Renal cortical epithelial cell (primary cell): ENCODE data around the gene MTMR11. TPM values are rescaled to one million over a fixed set of nuclear protein-coding genes. Genes with fewer than 3 reads are reported as not detected.
"Not testable (repeated sequence)": the region's sequence is repeated elsewhere in the genome, so short reads cannot be mapped to it uniquely, and the experiment has no call there.

Experiments used
- DNase-seq: peaks from one replicate; pipeline ENCODE4 v3.0.0-alpha.2; 2011; ENCODE audit warnings: low read depth
- total RNA-seq: library from RNA; depleted of rRNA; stranded (reverse); fragments of >200 nt; gene quantifications from 2 replicates; pipeline ENCODE4 v1.2.3, GENCODE V29; 2014

MTMR11 gene
- total RNA-seq, 1 donor from 2014 or later: 5.6 TPM

DNA sequence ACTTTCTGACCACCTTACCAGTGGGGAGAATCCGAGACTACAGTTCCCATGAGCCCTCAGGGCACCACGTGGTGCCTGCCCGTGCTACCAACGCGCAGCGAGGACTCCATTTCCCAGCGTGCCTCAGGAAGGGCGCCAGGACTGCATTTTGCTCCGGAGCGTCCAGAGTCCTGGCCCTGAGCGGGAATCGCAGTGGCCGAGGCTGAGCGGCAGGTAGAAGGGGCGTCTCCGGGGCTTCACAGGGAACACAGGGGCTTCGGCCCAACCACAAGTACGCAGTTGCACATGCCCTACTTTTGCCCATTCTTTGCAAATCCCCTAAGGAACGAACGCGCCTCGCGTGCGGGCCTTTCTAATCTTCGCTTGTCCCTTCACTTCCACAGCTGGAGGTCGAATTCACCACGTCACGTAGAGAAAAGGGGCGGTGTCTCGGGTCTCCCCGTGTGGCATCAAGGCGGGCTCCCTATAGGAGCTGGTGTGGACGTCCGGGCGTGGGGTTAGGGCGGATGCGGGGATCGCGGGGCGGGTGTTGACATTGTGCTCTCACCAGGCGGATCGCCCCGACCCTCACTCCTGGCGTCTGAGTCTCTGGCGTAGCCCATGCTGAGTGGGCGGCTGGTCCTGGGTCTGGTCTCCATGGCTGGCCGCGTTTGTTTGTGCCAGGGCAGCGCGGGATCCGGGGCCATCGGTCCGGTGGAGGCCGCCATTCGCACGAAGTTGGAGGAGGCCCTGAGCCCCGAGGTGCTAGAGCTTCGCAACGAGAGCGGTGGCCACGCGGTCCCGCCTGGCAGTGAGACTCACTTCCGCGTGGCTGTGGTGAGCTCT lies 37.0 kb downstream of the MTMR11 start, which contains the start of gene BOLA1:
Gene BOLA1, plus strand, starts transcription at position 109 of the 825 bp plus-strand sequence. Its CDS starts 492 bp downstream, at position 601.
- peak; percentile 82 for DNase-seq

- no peak for DNase-seq
Measured at GRCh38 chr1:149896575-149896974, 40.1 kb downstream of the MTMR11 start.

DNA sequence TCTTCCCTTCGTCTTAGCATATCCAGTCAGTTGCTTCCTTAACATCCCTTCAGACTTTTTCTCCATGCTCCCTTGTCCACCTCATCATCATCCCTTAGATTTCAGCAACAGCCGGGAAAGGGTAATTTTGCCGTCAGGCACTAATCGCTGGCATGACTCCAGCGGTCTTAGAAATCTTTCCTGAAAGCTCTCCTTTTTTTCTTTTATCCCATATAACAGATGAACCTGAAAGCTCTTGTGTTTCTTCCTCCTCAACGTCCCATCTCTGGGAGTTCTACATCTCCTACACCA lies 47.7 kb downstream of the MTMR11 start:
- no peak for DNase-seq

GRCh38 chr1:149888247-149888998 lies 48.3 kb downstream of the MTMR11 start:
- DNase-seq: peak; percentile 81

- DNase-seq: peak; percentile 99
Measured at GRCh38 chr1:149887456-149888246, 49.0 kb downstream of the MTMR11 start.

DNA sequence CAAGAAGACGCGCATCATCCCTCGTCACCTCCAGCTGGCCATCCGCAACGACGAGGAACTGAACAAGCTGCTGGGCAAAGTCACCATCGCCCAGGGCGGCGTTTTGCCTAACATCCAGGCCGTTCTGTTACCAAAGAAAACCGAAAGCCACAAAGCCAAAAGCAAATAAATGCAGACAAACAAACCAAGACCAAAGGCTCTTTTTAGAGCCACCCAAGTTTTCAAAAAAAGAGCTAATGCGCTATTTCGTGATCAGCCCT lies 49.6 kb downstream of the MTMR11 start:
- not testable (repeated sequence) for DNase-seq

DNA sequence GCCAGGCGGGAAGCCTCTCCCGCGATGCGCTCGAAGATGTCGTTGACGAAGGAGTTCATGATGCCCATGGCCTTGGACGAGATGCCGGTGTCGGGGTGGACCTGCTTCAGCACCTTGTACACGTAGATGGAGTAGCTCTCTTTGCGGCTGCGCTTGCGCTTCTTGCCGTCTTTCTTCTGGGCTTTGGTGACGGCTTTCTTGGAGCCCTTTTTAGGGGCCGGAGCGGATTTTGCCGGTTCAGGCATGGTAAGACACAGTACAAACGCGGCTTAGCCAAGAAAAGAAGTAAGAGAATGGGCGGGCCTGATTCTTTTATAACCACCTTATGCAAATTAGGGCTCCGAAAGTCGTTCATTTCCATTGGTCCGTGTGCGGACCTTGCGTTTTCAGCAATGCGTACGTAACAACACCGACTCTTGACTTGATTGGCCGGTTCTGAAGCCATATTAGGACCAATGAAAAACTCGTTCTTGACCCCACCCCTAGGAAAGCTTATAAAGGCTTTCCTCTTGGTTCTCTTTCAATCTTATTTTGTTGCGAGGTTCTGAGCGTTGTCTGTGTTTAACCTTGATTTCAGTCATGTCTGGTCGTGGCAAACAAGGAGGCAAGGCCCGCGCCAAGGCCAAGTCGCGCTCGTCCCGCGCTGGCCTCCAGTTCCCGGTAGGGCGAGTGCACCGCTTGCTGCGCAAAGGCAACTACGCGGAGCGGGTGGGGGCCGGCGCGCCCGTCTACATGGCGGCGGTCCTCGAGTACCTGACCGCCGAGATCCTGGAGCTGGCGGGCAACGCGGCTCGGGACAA lies 50.1 kb downstream of the MTMR11 start:
- peak; percentile 99 for DNase-seq

DNA sequence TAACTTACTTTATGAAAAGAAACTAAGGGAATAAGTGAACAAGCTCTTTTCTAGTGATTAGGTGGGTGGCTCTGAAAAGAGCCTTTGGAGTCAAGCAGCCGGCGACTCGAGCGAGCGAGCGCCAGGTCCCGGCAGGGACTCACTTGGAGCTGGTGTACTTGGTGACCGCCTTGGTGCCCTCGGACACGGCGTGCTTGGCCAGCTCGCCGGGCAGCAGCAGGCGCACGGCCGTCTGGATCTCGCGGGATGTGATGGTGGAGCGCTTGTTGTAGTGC lies 50.6 kb downstream of the MTMR11 start:
- peak; percentile 16 for DNase-seq

- DNase-seq: peak; percentile 55
Measured at GRCh38 chr1:149885339-149886120, 51.1 kb downstream of the MTMR11 start.

GRCh38 chr1:149884433-149885338 lies 52.0 kb downstream of the MTMR11 start:
- DNase-seq: peak; percentile 18

GRCh38 chr1:149883598-149884247 lies 53.0 kb downstream of the MTMR11 start:
- no peak for DNase-seq

DNA sequence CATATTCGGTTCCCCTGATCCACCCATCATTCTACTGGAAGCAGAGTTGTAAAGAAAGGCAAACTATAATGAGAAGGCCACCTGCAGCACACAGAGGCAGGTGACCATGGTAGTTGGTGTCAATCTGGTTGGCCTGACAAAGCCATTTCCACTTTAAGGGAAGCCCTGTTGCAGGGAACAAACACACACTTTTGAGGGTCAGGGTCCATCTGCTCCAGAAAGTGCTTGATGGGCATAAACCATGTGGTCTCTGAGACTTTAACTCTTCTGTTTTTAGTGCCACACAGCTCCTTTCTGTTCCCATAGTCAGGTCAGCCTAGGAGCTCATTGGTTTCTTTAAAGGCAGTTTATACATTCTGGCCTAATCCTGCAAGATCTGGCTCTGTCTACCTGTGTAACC lies 54.8 kb downstream of the MTMR11 start:
- no peak for DNase-seq

- DNase-seq: no peak
Measured at GRCh38 chr1:149879556-149879955, 57.1 kb downstream of the MTMR11 start.

Other genes starting within 250 kb of the MTMR11 start
- not detected in 2 replicates for gene FCGR1A, start 154.2 kb downstream of the MTMR11 start, total RNA-seq
- gene BOLA1, start 37.3 kb downstream of the MTMR11 start, total RNA-seq: 9.7 and 11.0 TPM in 2 replicates
- gene SV2A, start 19.0 kb downstream of the MTMR11 start, total RNA-seq: 1.6 and 1.7 TPM in 2 replicates
- 10.2 and 20.0 TPM in 2 replicates for gene SF3B4, start 9.1 kb downstream of the MTMR11 start, total RNA-seq
- 11.3 and 29.5 TPM in 2 replicates for gene OTUD7B, start 73.8 kb upstream of the MTMR11 start, total RNA-seq
- gene VPS45, start 130.9 kb upstream of the MTMR11 start, total RNA-seq: 35.4 and 46.3 TPM in 2 replicates
- gene PLEKHO1, start 213.0 kb upstream of the MTMR11 start, total RNA-seq: 10.0 and 26.7 TPM in 2 replicates